ENCODE measurements around the gene SV2C.

DNA sequence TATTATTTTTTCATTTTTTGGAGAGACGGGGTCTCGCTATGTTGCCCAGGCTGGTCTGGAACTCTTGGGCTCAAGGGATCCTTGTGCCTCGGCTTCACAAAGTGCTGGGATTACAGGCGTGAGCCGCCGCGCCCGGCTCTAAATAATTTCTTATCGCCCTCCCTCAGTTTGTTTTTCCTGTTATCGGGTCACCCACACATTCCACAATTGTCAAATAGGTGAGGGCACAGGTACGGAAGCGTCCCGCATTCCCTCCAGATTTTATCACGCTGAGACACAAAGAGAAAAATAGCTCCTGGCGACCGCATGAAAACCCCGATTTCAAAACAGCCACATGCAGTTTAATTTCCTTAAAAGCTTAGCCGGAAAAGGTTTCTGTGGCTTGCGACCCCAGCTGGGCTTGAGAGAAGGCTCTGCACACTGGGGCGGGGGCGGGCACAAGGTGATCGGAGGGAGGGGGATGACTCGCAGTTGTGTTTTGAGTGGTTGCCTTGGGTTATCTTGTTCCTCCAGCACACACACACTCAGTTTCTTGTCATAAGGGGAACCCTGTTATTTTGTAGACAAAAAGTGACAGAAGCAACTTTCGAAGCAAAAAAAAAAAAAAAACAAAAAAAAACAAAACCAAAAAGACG, 319.2 kb downstream of the SV2C start:
- TF ChIP-seq CTCF (IDR thresholded peaks at IDR 0.05) = no peak
- no peak for TF ChIP-seq POLR2AphosphoS5 (IDR thresholded peaks at IDR 0.05)
- TF ChIP-seq EP300 (IDR thresholded peaks at IDR 0.05; ENCODE audit: low read depth) = no peak
